ENCODE measurements around the gene TPSG1.

TPSG1 gene

GRCh38 chr16:1212616-1213194 is 12.4 kb downstream of the TPSG1 start:
- Histone ChIP-seq H3K4me3 (ENCODE audit: low read depth, low read length) (no peak overlapping the region), H2AFZ (ENCODE audit: low read length, unreplicated experiment) (no peak overlapping the region), H3K27ac (ENCODE audit: low read depth, low read length) (no peak overlapping the region), H3K27me3 (ENCODE audit: insufficient read depth, low read length) (no peaks in the 10 kb centered on the region), H3K36me3 (ENCODE audit: insufficient read depth, low read length) (no peaks in the 10 kb centered on the region), H3K4me1 (ENCODE audit: control insufficient read depth, insufficient read depth, low read length, unreplicated experiment) (no peaks in the 10 kb centered on the region), H3K79me2 (ENCODE audit: control insufficient read depth, insufficient read depth, low read length, unreplicated experiment) (no peaks in the 10 kb centered on the region)

GRCh38 chr16:1211451-1212268 is 13.4 kb downstream of the TPSG1 start:
- no peaks in the 10 kb centered on the region for H3K4me1 ChIP-seq (ENCODE audit: control insufficient read depth, insufficient read depth, low read length, unreplicated experiment)
- no peaks in the 10 kb centered on the region for H3K79me2 ChIP-seq (ENCODE audit: control insufficient read depth, insufficient read depth, low read length, unreplicated experiment)
- H3K27me3 ChIP-seq (ENCODE audit: insufficient read depth, low read length): no peaks in the 10 kb centered on the region
- H2AFZ ChIP-seq (ENCODE audit: low read length, unreplicated experiment): no peak overlapping the region
- H3K27ac ChIP-seq (ENCODE audit: low read depth, low read length): no peak overlapping the region
- no peak overlapping the region for H3K4me3 ChIP-seq (ENCODE audit: low read depth, low read length)
- H3K36me3 ChIP-seq (ENCODE audit: insufficient read depth, low read length): no peaks in the 10 kb centered on the region

GRCh38 chr16:1210461-1210860 is 14.6 kb downstream of the TPSG1 start:
- no peak overlapping the region for H2AFZ ChIP-seq (ENCODE audit: low read length, unreplicated experiment)
- H3K36me3 ChIP-seq (ENCODE audit: insufficient read depth, low read length): no peaks in the 10 kb centered on the region
- H3K79me2 ChIP-seq (ENCODE audit: control insufficient read depth, insufficient read depth, low read length, unreplicated experiment): no peaks in the 10 kb centered on the region
- no peaks in the 10 kb centered on the region for H3K27me3 ChIP-seq (ENCODE audit: insufficient read depth, low read length)
- no peak overlapping the region for H3K4me3 ChIP-seq (ENCODE audit: low read depth, low read length)
- no peak overlapping the region for H3K27ac ChIP-seq (ENCODE audit: low read depth, low read length)
- no peaks in the 10 kb centered on the region for H3K4me1 ChIP-seq (ENCODE audit: control insufficient read depth, insufficient read depth, low read length, unreplicated experiment)

- H3K36me3 ChIP-seq (ENCODE audit: insufficient read depth, low read length): no peaks in the 10 kb centered on the region
- no peaks in the 10 kb centered on the region for H3K4me1 ChIP-seq (ENCODE audit: control insufficient read depth, insufficient read depth, low read length, unreplicated experiment)
- no peaks in the 10 kb centered on the region for H3K79me2 ChIP-seq (ENCODE audit: control insufficient read depth, insufficient read depth, low read length, unreplicated experiment)
- no peak overlapping the region for H3K27ac ChIP-seq (ENCODE audit: low read depth, low read length)
- no peak overlapping the region for H2AFZ ChIP-seq (ENCODE audit: low read length, unreplicated experiment)
- no peaks in the 10 kb centered on the region for H3K27me3 ChIP-seq (ENCODE audit: insufficient read depth, low read length)
- H3K4me3 ChIP-seq (ENCODE audit: low read depth, low read length): no peak overlapping the region
Observed at GRCh38 chr16:1209081-1209480, 16.0 kb downstream of the TPSG1 start.

- H3K79me2 ChIP-seq (ENCODE audit: control insufficient read depth, insufficient read depth, low read length, unreplicated experiment): no peaks in the 10 kb centered on the region
- H3K27ac ChIP-seq (ENCODE audit: low read depth, low read length): no peak overlapping the region
- no peaks in the 10 kb centered on the region for H3K36me3 ChIP-seq (ENCODE audit: insufficient read depth, low read length)
- no peaks in the 10 kb centered on the region for H3K27me3 ChIP-seq (ENCODE audit: insufficient read depth, low read length)
- no peak overlapping the region for H3K4me3 ChIP-seq (ENCODE audit: low read depth, low read length)
- no peaks in the 10 kb centered on the region for H3K4me1 ChIP-seq (ENCODE audit: control insufficient read depth, insufficient read depth, low read length, unreplicated experiment)
- H2AFZ ChIP-seq (ENCODE audit: low read length, unreplicated experiment): no peak overlapping the region
Observed at GRCh38 chr16:1208239-1208830, 16.7 kb downstream of the TPSG1 start.

- no peaks in the 10 kb centered on the region for H3K27me3 ChIP-seq (ENCODE audit: insufficient read depth, low read length)
- H2AFZ ChIP-seq (ENCODE audit: low read length, unreplicated experiment): no peak overlapping the region
- no peaks in the 10 kb centered on the region for H3K36me3 ChIP-seq (ENCODE audit: insufficient read depth, low read length)
- no peaks in the 10 kb centered on the region for H3K4me1 ChIP-seq (ENCODE audit: control insufficient read depth, insufficient read depth, low read length, unreplicated experiment)
- H3K79me2 ChIP-seq (ENCODE audit: control insufficient read depth, insufficient read depth, low read length, unreplicated experiment): no peaks in the 10 kb centered on the region
- no peak overlapping the region for H3K27ac ChIP-seq (ENCODE audit: low read depth, low read length)
- H3K4me3 ChIP-seq (ENCODE audit: low read depth, low read length): no peak overlapping the region
Observed at GRCh38 chr16:1206786-1207185, 18.3 kb downstream of the TPSG1 start.

- Histone ChIP-seq H3K27me3 (ENCODE audit: insufficient read depth, low read length) (no peaks in the 10 kb centered on the region), H3K4me3 (ENCODE audit: low read depth, low read length) (no peak overlapping the region), H2AFZ (ENCODE audit: low read length, unreplicated experiment) (no peak overlapping the region), H3K79me2 (ENCODE audit: control insufficient read depth, insufficient read depth, low read length, unreplicated experiment) (no peaks in the 10 kb centered on the region), H3K4me1 (ENCODE audit: control insufficient read depth, insufficient read depth, low read length, unreplicated experiment) (no peaks in the 10 kb centered on the region), H3K36me3 (ENCODE audit: insufficient read depth, low read length) (no peaks in the 10 kb centered on the region), H3K27ac (ENCODE audit: low read depth, low read length) (no peak overlapping the region)
Observed at GRCh38 chr16:1206326-1206725, 18.7 kb downstream of the TPSG1 start.

GRCh38 chr16:1204933-1205332 is 20.1 kb downstream of the TPSG1 start:
- Histone ChIP-seq H3K27me3 (ENCODE audit: insufficient read depth, low read length) (no peaks in the 10 kb centered on the region), H2AFZ (ENCODE audit: low read length, unreplicated experiment) (no peak overlapping the region), H3K4me1 (ENCODE audit: control insufficient read depth, insufficient read depth, low read length, unreplicated experiment) (no peaks in the 10 kb centered on the region), H3K36me3 (ENCODE audit: insufficient read depth, low read length) (no peaks in the 10 kb centered on the region), H3K4me3 (ENCODE audit: low read depth, low read length) (no peak overlapping the region), H3K79me2 (ENCODE audit: control insufficient read depth, insufficient read depth, low read length, unreplicated experiment) (no peaks in the 10 kb centered on the region), H3K27ac (ENCODE audit: low read depth, low read length) (no peak overlapping the region)

GRCh38 chr16:1202274-1202673 is 22.8 kb downstream of the TPSG1 start:
- Histone ChIP-seq H3K36me3 (ENCODE audit: insufficient read depth, low read length) (no peaks in the 10 kb centered on the region), H3K27ac (ENCODE audit: low read depth, low read length) (no peak overlapping the region), H3K79me2 (ENCODE audit: control insufficient read depth, insufficient read depth, low read length, unreplicated experiment) (no peaks in the 10 kb centered on the region), H2AFZ (ENCODE audit: low read length, unreplicated experiment) (no peak overlapping the region), H3K4me3 (ENCODE audit: low read depth, low read length) (no peak overlapping the region), H3K27me3 (ENCODE audit: insufficient read depth, low read length) (no peaks in the 10 kb centered on the region), H3K4me1 (ENCODE audit: control insufficient read depth, insufficient read depth, low read length, unreplicated experiment) (no peaks in the 10 kb centered on the region)

GRCh38 chr16:1201444-1201843 is 23.6 kb downstream of the TPSG1 start:
- Histone ChIP-seq H3K4me3 (ENCODE audit: low read depth, low read length) (no peak overlapping the region), H3K79me2 (ENCODE audit: control insufficient read depth, insufficient read depth, low read length, unreplicated experiment) (no peaks in the 10 kb centered on the region), H3K27me3 (ENCODE audit: insufficient read depth, low read length) (no peaks in the 10 kb centered on the region), H3K36me3 (ENCODE audit: insufficient read depth, low read length) (no peaks in the 10 kb centered on the region), H3K27ac (ENCODE audit: low read depth, low read length) (no peak overlapping the region), H3K4me1 (ENCODE audit: control insufficient read depth, insufficient read depth, low read length, unreplicated experiment) (no peaks in the 10 kb centered on the region), H2AFZ (ENCODE audit: low read length, unreplicated experiment) (no peak overlapping the region)

All from ACC112 (cell line).